Mesenchymal stem cell (in vitro differentiated cells and primary cell): ENCODE data around the gene NRXN3.
"Not testable (repeated sequence)": the region's sequence is repeated elsewhere in the genome, so short reads cannot be mapped to it uniquely, and the experiment has no call there.

Experiments
- DNase-seq: peaks from one replicate; pipeline ENCODE4 v3.0.0-alpha.2; 2013
- H2AFZ ChIP-seq: one replicate; pipeline ENCODE4 v1.6.1; 2013; ENCODE audit warnings: low read depth, mild to moderate bottlenecking, control low read depth, inconsistent platforms, low read length, moderate library complexity
- H2AK5ac ChIP-seq: 2 replicates; pipeline ENCODE4 v1.6.1; 2013; ENCODE audit warnings: low read length, moderate library complexity, mild to moderate bottlenecking, inconsistent platforms; ENCODE audit not compliant: severe bottlenecking
- H2BK120ac ChIP-seq: one replicate; pipeline ENCODE4 v1.6.1; 2013; ENCODE audit warnings: low read depth, mild to moderate bottlenecking, inconsistent platforms, low read length, moderate library complexity
- H2BK12ac ChIP-seq, 2 experiments: one replicate each; pipeline ENCODE4 v1.6.1; 2013; ENCODE audit warnings: inconsistent platforms in 2 of 2, low read length in 2 of 2, mild to moderate bottlenecking in 2 of 2, moderate library complexity in 2 of 2, control low read depth in 1 of 2
- H2BK15ac ChIP-seq: one replicate; pipeline ENCODE4 v1.6.1; 2013; ENCODE audit warnings: mild to moderate bottlenecking, low read depth, inconsistent platforms; ENCODE audit not compliant: poor library complexity, severe bottlenecking
- H2BK5ac ChIP-seq: 2 replicates; pipeline ENCODE4 v1.6.1; 2013; ENCODE audit warnings: low read depth, mild to moderate bottlenecking, low read length, control low read depth, inconsistent platforms; ENCODE audit not compliant: poor library complexity, severe bottlenecking
- H3K14ac ChIP-seq, 2 experiments: one replicate each; pipeline ENCODE4 v1.6.1; 2013; ENCODE audit warnings: inconsistent platforms in 2 of 2, low read length in 2 of 2, control low read depth in 1 of 2, mild to moderate bottlenecking in 1 of 2, moderate library complexity in 1 of 2
- H3K18ac ChIP-seq, 2 experiments: one replicate each; pipeline ENCODE4 v1.6.1; 2013; ENCODE audit warnings: inconsistent platforms in 2 of 2, low read length in 2 of 2, control low read depth in 1 of 2, low read depth in 1 of 2, mild to moderate bottlenecking in 1 of 2
- H3K23ac ChIP-seq, 2 experiments: one replicate each; pipeline ENCODE4 v1.6.1; 2013; ENCODE audit warnings: inconsistent platforms in 2 of 2, low read length in 2 of 2, mild to moderate bottlenecking in 2 of 2, moderate library complexity in 2 of 2, control low read depth in 1 of 2
- H3K27ac ChIP-seq: 2 replicates; pipeline ENCODE4 v1.5.1; 2013; ENCODE audit warnings: mild to moderate bottlenecking, moderate library complexity, low read length, control low read depth, inconsistent platforms; ENCODE audit not compliant: poor library complexity, severe bottlenecking
- H3K27me3 ChIP-seq, 2 experiments: 2 replicates each; pipeline versions ENCODE4 v1.6.1 to v1.7.0; 2013; ENCODE audit warnings: low read length in 2 of 2, mild to moderate bottlenecking in 2 of 2, moderate library complexity in 2 of 2, control low read depth in 1 of 2, inconsistent platforms in 1 of 2; ENCODE audit not compliant: control insufficient read depth in 1 of 2, insufficient read depth in 1 of 2
- H3K36me3 ChIP-seq, 2 experiments: 2 replicates each; pipeline versions ENCODE4 v1.6.1 to v1.7.0; 2013; ENCODE audit warnings: low read length in 2 of 2, control low read depth in 1 of 2, inconsistent platforms in 1 of 2, low read depth in 1 of 2, mild to moderate bottlenecking in 1 of 2; ENCODE audit not compliant: insufficient read depth in 2 of 2, control insufficient read depth in 1 of 2
- H3K4ac ChIP-seq, 2 experiments: one replicate each; pipeline ENCODE4 v1.6.1; 2013; ENCODE audit warnings: inconsistent platforms in 2 of 2, low read length in 2 of 2, mild to moderate bottlenecking in 2 of 2, moderate library complexity in 2 of 2, control low read depth in 1 of 2, low read depth in 1 of 2
- H3K4me1 ChIP-seq: 2 replicates; pipeline ENCODE4 v1.6.1; 2013; ENCODE audit warnings: low read depth, low read length, control low read depth; ENCODE audit not compliant: control insufficient read depth, insufficient read depth
- H3K4me2 ChIP-seq: 2 replicates; pipeline ENCODE4 v1.6.1; 2013; ENCODE audit warnings: low read length, mild to moderate bottlenecking, inconsistent platforms; ENCODE audit not compliant: poor library complexity, severe bottlenecking
- H3K4me3 ChIP-seq, 2 experiments: 2 replicates each; pipeline versions ENCODE4 v1.5.1 to v1.7.0; 2013; ENCODE audit warnings: low read length in 2 of 2, mild to moderate bottlenecking in 2 of 2, control low read depth in 1 of 2, low read depth in 1 of 2; ENCODE audit not compliant: insufficient read depth in 1 of 2
- H3K79me1 ChIP-seq: replicated peaks from 2 replicates; pipeline ENCODE4 v1.6.1; 2013; ENCODE audit warnings: mild to moderate bottlenecking, control low read depth, low read length, inconsistent platforms; ENCODE audit not compliant: poor library complexity, severe bottlenecking
- H3K9ac ChIP-seq: 2 replicates; pipeline ENCODE4 v1.7.0; 2013; ENCODE audit warnings: mild to moderate bottlenecking, low read length, moderate library complexity
- H3K9me3 ChIP-seq: 2 replicates; pipeline ENCODE4 v1.7.0; 2013; ENCODE audit warnings: mild to moderate bottlenecking, low read length; ENCODE audit not compliant: control insufficient read depth
- H4K8ac ChIP-seq: one replicate; pipeline ENCODE4 v1.6.1; 2013; ENCODE audit warnings: inconsistent platforms, mild to moderate bottlenecking, low read length, moderate library complexity
- H4K91ac ChIP-seq: one replicate; pipeline ENCODE4 v1.6.1; 2013; ENCODE audit warnings: mild to moderate bottlenecking, low read length, inconsistent platforms
- WGBS: methylation state at CpG from one replicate; pipeline ENCODE4 v1.1.7; 2013; ENCODE audit warnings: mixed read lengths; 5-methylcytosine and 5-hydroxymethylcytosine counted together

Gene NRXN3

DNA sequence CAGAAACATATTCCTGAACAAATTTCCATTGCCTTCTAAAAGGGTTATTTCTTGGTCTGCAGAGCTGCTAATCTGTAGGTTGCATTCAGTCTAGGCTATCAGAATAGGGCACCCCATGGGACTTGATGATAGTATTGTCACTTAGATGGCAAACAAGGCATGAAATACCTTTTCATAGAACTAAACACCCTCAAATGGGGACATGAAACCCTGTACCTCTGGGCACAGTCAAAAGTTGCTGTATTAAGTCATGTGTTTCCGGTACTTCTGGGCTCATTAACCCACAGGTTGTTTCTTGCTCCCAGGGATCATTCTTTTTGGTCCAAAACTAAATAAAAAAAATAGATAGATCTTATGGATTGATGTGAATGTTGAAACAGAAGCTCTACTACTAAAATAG is 930.4 kb downstream of the NRXN3 start:
- 100% methylated on average over 1 of the region's 1 CpG for WGBS
- H2AFZ ChIP-seq: no peak overlapping the region

DNA sequence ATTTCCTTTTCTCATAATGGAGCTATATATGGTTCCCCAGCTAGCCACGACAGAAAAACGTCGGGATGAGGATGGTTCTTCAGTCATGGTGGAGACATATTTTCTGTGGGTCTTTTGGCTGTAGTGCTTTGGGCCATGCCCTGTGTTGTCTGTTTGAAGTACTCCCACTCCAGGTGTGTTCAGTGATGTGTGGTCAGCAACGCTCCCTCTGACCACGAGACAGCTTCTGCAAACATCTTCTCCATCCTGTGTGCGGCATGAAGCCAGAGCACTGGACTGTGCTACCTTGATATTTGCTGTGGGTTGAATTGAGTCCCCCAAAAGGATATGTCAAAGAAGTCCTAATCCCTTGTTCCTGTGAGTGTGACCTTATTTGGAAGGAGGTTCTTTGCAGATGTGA is 931.2 kb downstream of the NRXN3 start:
- Histone ChIP-seq H2AFZ (no peak overlapping the region), H2BK12ac (no peak overlapping the region), H3K4me3 (no peak overlapping the region), H3K4me1 (no peaks in the 10 kb centered on the region), H3K9ac (no peak overlapping the region), H3K9me3 (no peaks in the 10 kb centered on the region), H2BK120ac (no peak overlapping the region), H3K27me3 (no peaks in the 10 kb centered on the region), H4K8ac (no peak overlapping the region), H3K4ac (no peak overlapping the region), H2AK5ac (no peak overlapping the region), H2BK15ac (no peak overlapping the region), H2BK5ac (no peak overlapping the region), H3K23ac (no peak overlapping the region), H3K14ac (no peak overlapping the region), H3K18ac (no peak overlapping the region), H4K91ac (no peak overlapping the region), H3K79me1 (no peaks in the 10 kb centered on the region), H3K4me2 (no peak overlapping the region), H3K36me3 (no peaks in the 10 kb centered on the region), H3K27ac (no peak overlapping the region)
- 94% methylated on average over 6 of the region's 6 CpGs for WGBS
- no peak for DNase-seq

More for the DNA sequence above, 930.4 kb downstream of the NRXN3 start:
- H2BK120ac ChIP-seq: no peak overlapping the region
- H3K23ac ChIP-seq: no peak overlapping the region
- no peak overlapping the region for H2BK15ac ChIP-seq
- H3K4me3 ChIP-seq: no peak overlapping the region
- DNase-seq: no peak
- H3K14ac ChIP-seq: no peak overlapping the region
- H3K36me3 ChIP-seq: no peaks in the 10 kb centered on the region
- no peak overlapping the region for H2AK5ac ChIP-seq
- no peak overlapping the region for H3K4me2 ChIP-seq
- H2BK12ac ChIP-seq: no peak overlapping the region
- no peak overlapping the region for H4K91ac ChIP-seq
- no peaks in the 10 kb centered on the region for H3K9me3 ChIP-seq
- no peak overlapping the region for H3K4ac ChIP-seq
- no peak overlapping the region for H3K18ac ChIP-seq
- no peak overlapping the region for H2BK5ac ChIP-seq
- no peak overlapping the region for H3K27ac ChIP-seq
- H3K4me1 ChIP-seq: no peaks in the 10 kb centered on the region
- H3K9ac ChIP-seq: no peak overlapping the region
- H3K79me1 ChIP-seq: no peaks in the 10 kb centered on the region
- H3K27me3 ChIP-seq: no peaks in the 10 kb centered on the region
- H4K8ac ChIP-seq: no peak overlapping the region

DNA sequence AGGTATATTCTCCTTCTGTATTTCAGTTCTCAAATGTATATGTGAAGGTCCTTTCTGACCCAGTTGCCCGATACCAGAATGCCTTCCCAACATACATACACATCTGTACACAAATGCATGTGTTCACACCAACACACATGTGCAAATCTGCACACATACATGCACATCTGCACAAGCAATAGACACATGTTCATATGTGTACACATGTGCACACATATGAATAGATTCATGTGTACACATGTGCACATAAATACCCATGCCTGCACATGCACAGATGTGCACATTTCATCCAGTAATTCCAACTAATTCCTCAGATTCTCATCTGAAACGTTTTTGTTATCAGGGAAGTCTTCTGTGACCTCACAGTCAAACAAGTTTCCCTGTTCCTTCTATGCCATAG is 933.6 kb downstream of the NRXN3 start:
- H3K9ac ChIP-seq: no peak overlapping the region
- H2BK12ac ChIP-seq: no peak overlapping the region
- no peak overlapping the region for H2BK5ac ChIP-seq
- H2AFZ ChIP-seq: no peak overlapping the region
- H3K4me3 ChIP-seq: no peak overlapping the region
- no peak overlapping the region for H2BK15ac ChIP-seq
- WGBS: 98% methylated on average over 1 of the region's 2 CpGs
- H3K27ac ChIP-seq: no peak overlapping the region
- H3K79me1 ChIP-seq: no peaks in the 10 kb centered on the region
- no peak overlapping the region for H3K4ac ChIP-seq
- no peaks in the 10 kb centered on the region for H3K4me1 ChIP-seq
- no peak overlapping the region for H2BK120ac ChIP-seq
- no peaks in the 10 kb centered on the region for H3K27me3 ChIP-seq
- no peak for DNase-seq
- no peak overlapping the region for H3K14ac ChIP-seq
- H3K18ac ChIP-seq: no peak overlapping the region
- H4K8ac ChIP-seq: no peak overlapping the region
- H3K23ac ChIP-seq: no peak overlapping the region
- H3K4me2 ChIP-seq: no peak overlapping the region
- no peak overlapping the region for H4K91ac ChIP-seq
- H2AK5ac ChIP-seq: no peak overlapping the region
- no peaks in the 10 kb centered on the region for H3K36me3 ChIP-seq
- no peaks in the 10 kb centered on the region for H3K9me3 ChIP-seq

DNA sequence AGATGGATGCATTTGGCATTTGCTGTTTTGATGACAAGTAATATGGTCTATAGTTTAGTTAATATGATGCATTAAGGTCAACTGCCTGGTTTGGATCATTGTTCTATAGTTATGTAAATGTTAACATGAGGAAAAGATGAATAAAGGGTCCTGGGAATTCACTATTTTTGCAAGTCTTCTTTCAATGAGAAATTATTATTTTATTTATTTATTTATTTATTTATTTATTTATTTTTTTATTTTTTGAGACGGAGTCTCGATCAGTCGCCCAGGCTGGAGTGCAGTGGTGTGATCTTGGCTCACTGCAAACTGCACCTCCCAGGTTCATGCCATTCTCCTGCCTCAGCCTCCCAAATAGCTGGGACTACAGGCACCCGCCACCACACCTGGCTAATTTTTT is 940.4 kb downstream of the NRXN3 start:
- H2AFZ ChIP-seq, H3K14ac ChIP-seq, H2BK12ac ChIP-seq, H4K8ac ChIP-seq, H2BK120ac ChIP-seq, H3K23ac ChIP-seq, H3K18ac ChIP-seq, H3K4me3 ChIP-seq, H3K4me1 ChIP-seq, H3K36me3 ChIP-seq, H3K9me3 ChIP-seq, H2AK5ac ChIP-seq, H3K79me1 ChIP-seq, H3K4ac ChIP-seq, H2BK5ac ChIP-seq, H3K9ac ChIP-seq, H2BK15ac ChIP-seq, H4K91ac ChIP-seq, H3K27me3 ChIP-seq, H3K4me2 ChIP-seq, DNase-seq, H3K27ac ChIP-seq: not testable (repeated sequence)
- WGBS: 43% methylated on average over 4 of the region's 4 CpGs
